Measurements from ENCODE around the gene KLHL29.

KLHL29 gene

GRCh38 chr2:23531280-23531679 lies 146.3 kb downstream of the KLHL29 start:
- no peak for DNase-seq (ENCODE audit: low spot score)

GRCh38 chr2:23531881-23532280 lies 146.9 kb downstream of the KLHL29 start:
- no peak for DNase-seq (ENCODE audit: low spot score)

- no peak for DNase-seq (ENCODE audit: low spot score)
Observed at GRCh38 chr2:23532391-23533337, 147.7 kb downstream of the KLHL29 start.

- DNase-seq (ENCODE audit: low spot score) = no peak
Observed at GRCh38 chr2:23533338-23533695, 148.3 kb downstream of the KLHL29 start.

- DNase-seq (ENCODE audit: low spot score) = no peak
Observed at GRCh38 chr2:23534771-23535170, 149.8 kb downstream of the KLHL29 start.

- DNase-seq (ENCODE audit: low spot score) = no peak
Observed at GRCh38 chr2:23536326-23536725, 151.3 kb downstream of the KLHL29 start.

GRCh38 chr2:23537991-23538390 lies 153.0 kb downstream of the KLHL29 start:
- DNase-seq (ENCODE audit: low spot score) = no peak

GRCh38 chr2:23538566-23538965 lies 153.6 kb downstream of the KLHL29 start:
- DNase-seq (ENCODE audit: low spot score) = no peak

- no peak for DNase-seq (ENCODE audit: low spot score)
Observed at GRCh38 chr2:23540804-23541360, 155.9 kb downstream of the KLHL29 start.

GRCh38 chr2:23541503-23542229 lies 156.7 kb downstream of the KLHL29 start:
- DNase-seq (ENCODE audit: low spot score) = no peak

- DNase-seq (ENCODE audit: low spot score) = no peak
Observed at GRCh38 chr2:23542230-23542789, 157.3 kb downstream of the KLHL29 start.

- no peak for DNase-seq (ENCODE audit: low spot score)
Observed at GRCh38 chr2:23543302-23543701, 158.3 kb downstream of the KLHL29 start.

GRCh38 chr2:23543728-23544127 lies 158.7 kb downstream of the KLHL29 start:
- DNase-seq (ENCODE audit: low spot score) = no peak

- DNase-seq (ENCODE audit: low spot score) = no peak
Observed at GRCh38 chr2:23544589-23545295, 159.8 kb downstream of the KLHL29 start.

GRCh38 chr2:23545396-23545795 lies 160.4 kb downstream of the KLHL29 start:
- DNase-seq (ENCODE audit: low spot score) = no peak

GRCh38 chr2:23545811-23546210 lies 160.8 kb downstream of the KLHL29 start:
- DNase-seq (ENCODE audit: low spot score) = no peak

- no peak for DNase-seq (ENCODE audit: low spot score)
Observed at GRCh38 chr2:23546913-23547312, 161.9 kb downstream of the KLHL29 start.

GRCh38 chr2:23547725-23548124 lies 162.7 kb downstream of the KLHL29 start:
- no peak for DNase-seq (ENCODE audit: low spot score)

GRCh38 chr2:23548143-23548769 lies 163.3 kb downstream of the KLHL29 start:
- no peak for DNase-seq (ENCODE audit: low spot score)

GRCh38 chr2:23549051-23549450 lies 164.1 kb downstream of the KLHL29 start:
- DNase-seq (ENCODE audit: low spot score) = no peak

GRCh38 chr2:23549821-23550530 lies 165.0 kb downstream of the KLHL29 start:
- DNase-seq (ENCODE audit: low spot score) = no peak
